Effector CD4-positive, alpha-beta T cell (primary cell): ENCODE data around the gene RELA.

Source experiments
- DNase-seq: peaks from one replicate; pipeline ENCODE4 v3.0.0-alpha.2; 2020

RELA gene

GRCh38 chr11:65629579-65629978 lies 33.1 kb downstream of the RELA start:
- no peak for DNase-seq

- DNase-seq: no peak
These were observed 35.5 kb downstream of the RELA start for GRCh38 chr11:65627202-65627601.

- DNase-seq: peak; percentile 41
These were observed 36.9 kb downstream of the RELA start for GRCh38 chr11:65625628-65626342.

- DNase-seq: no peak
These were observed 37.6 kb downstream of the RELA start for GRCh38 chr11:65624931-65625627.

- DNase-seq: no peak
These were observed 38.7 kb downstream of the RELA start for GRCh38 chr11:65623852-65624616.

- DNase-seq: no peak
These were observed 39.5 kb downstream of the RELA start for GRCh38 chr11:65623177-65623576.

GRCh38 chr11:65622011-65622410 lies 40.7 kb downstream of the RELA start:
- DNase-seq: no peak

- DNase-seq: no peak
These were observed 41.3 kb downstream of the RELA start for GRCh38 chr11:65621460-65621859.

- DNase-seq: no peak
These were observed 42.0 kb downstream of the RELA start for GRCh38 chr11:65620666-65621065.

GRCh38 chr11:65619281-65619928 lies 43.3 kb downstream of the RELA start:
- no peak for DNase-seq

GRCh38 chr11:65618763-65619162 lies 44.0 kb downstream of the RELA start:
- no peak for DNase-seq

GRCh38 chr11:65617990-65618751 lies 44.5 kb downstream of the RELA start:
- no peak for DNase-seq

- no peak for DNase-seq
These were observed 45.4 kb downstream of the RELA start for GRCh38 chr11:65617136-65617850.

- DNase-seq: no peak
These were observed 46.1 kb downstream of the RELA start for GRCh38 chr11:65616575-65617001.

- peak; percentile 34 for DNase-seq
These were observed 46.7 kb downstream of the RELA start for GRCh38 chr11:65615950-65616574.

- DNase-seq: peak; percentile 100
These were observed 47.3 kb downstream of the RELA start, which contains the start of gene PCNX3 for GRCh38 chr11:65615229-65615949. TSS of gene PCNX3 (plus strand) at chr11:65615776. CDS start at chr11:65616312, 536 bp downstream.

- DNase-seq: no peak
These were observed 49.4 kb downstream of the RELA start for GRCh38 chr11:65613091-65613928.

- no peak for DNase-seq
These were observed 50.0 kb downstream of the RELA start for GRCh38 chr11:65612691-65613090.
